Heart left ventricle (tissue), 16 donors: Measurements from ENCODE around the gene SHROOM1. TPM values are rescaled to one million over a fixed set of nuclear protein-coding genes. Genes with fewer than 3 reads are reported as not detected.

ENCODE experiments used
- ATAC-seq, 4 donors: fragments of 200-7000 bp; cut with Tn5 transposase; one replicate each; pipeline ENCODE4 v1.9.1; 2020 to 2022; ENCODE audit warnings: moderate library complexity in 4 of 4, mild to moderate bottlenecking in 3 of 4, moderate number of reproducible peaks in 1 of 4
- DNase-seq, 5 donors: peaks; one replicate each; pipeline ENCODE4 v3.0.0-alpha.2; 2020
- H3K27ac ChIP-seq, 12 donors: fragments of 200-600 bp; sonication (generic) in 4 of 12; one replicate each; pipeline versions ENCODE4 v1.5.0 to v1.8.0; 2016 to 2022; ENCODE audit warnings: mild to moderate bottlenecking in 2 of 12
- H3K27me3 ChIP-seq, 9 donors: fragments of 200-600 bp; sonication (generic) in 2 of 9; one replicate each; pipeline versions ENCODE4 v1.5.1 to v1.8.0; 2016 to 2022; ENCODE audit warnings: mild to moderate bottlenecking in 3 of 9
- H3K36me3 ChIP-seq, 9 donors: fragments of 200-600 bp; sonication (generic) in 2 of 9; one replicate each; pipeline versions ENCODE4 v1.5.0 to v1.8.0; 2018 to 2022; ENCODE audit warnings: mild to moderate bottlenecking in 2 of 9
- H3K4me1 ChIP-seq, 12 donors: fragments of 200-600 bp; sonication (generic) in 4 of 12; one replicate each; pipeline versions ENCODE4 v1.5.0 to v1.8.0; 2016 to 2022; ENCODE audit warnings: mild to moderate bottlenecking in 3 of 12
- H3K4me3 ChIP-seq, 12 donors: fragments of 200-600 bp; sonication (generic) in 4 of 12; one replicate each; pipeline versions ENCODE4 v1.5.0 to v1.8.0; 2017 to 2022; ENCODE audit warnings: mild to moderate bottlenecking in 9 of 12, moderate library complexity in 4 of 12
- H3K9me3 ChIP-seq, 12 donors: fragments of 200-600 bp; sonication (generic) in 4 of 12; one replicate each; pipeline versions ENCODE4 v1.5.0 to v1.8.0; 2016 to 2022; ENCODE audit warnings: mild to moderate bottlenecking in 1 of 12
- POLR2A ChIP-seq, 2 donors: fragments of 450-650 bp; IDR thresholded peaks; one replicate each; pipeline ENCODE4 v1.6.1; 2017; ENCODE audit warnings: antibody characterized with exemption in 2 of 2, mild to moderate bottlenecking in 2 of 2, moderate library complexity in 2 of 2
- WGBS, 4 donors: extraction: QIAGEN DNeasy Blood & Tissue Kit in 2 of 4; methylation state at CpG; one replicate each; pipeline versions ENCODE4 v1.1.5 to v1.1.7; 2013 to 2018; 5-methylcytosine and 5-hydroxymethylcytosine counted together
- intact Hi-C, 10 donors: fragments of 100-400 bp; cut with DNase I; formaldehyde crosslinking; loops; one replicate each; pipeline versions ENCODE4 v1.11.1 to v1.14.2; 2022
- polyA plus RNA-seq, 2 donors: library from polyadenylated mRNA; stranded (reverse); fragments of 200-250 nt; gene quantifications; one replicate each; pipeline ENCODE4 v1.2.3, GENCODE V29; 2013
- total RNA-seq, 9 donors: library from RNA; depleted of rRNA in 2 of 9; stranded (reverse); fragments of >200 nt in 2 of 9; fragmentation: NEBNext Ultra II Directional in 3 of 9; extraction: Animal tissue kit (Norgen Biotek cat#: 25700) in 3 of 9; gene quantifications; one replicate each; pipeline versions ENCODE4 v1.1.0 to v1.2.4, GENCODE V29; 2016 to 2023
- TF ChIP-seq, protein P1 (sequence below), 12 donors: fragments of 200-600 bp; sonication (generic) in 4 of 12; IDR thresholded peaks; one replicate each; pipeline versions ENCODE4 v1.5.0 to v1.8.0; 2018 to 2022; ENCODE audit warnings: antibody characterized with exemption in 12 of 12, mild to moderate bottlenecking in 5 of 12
- donor health status: ischemic (EF 13 %, LVEDD 7.1; RV severe dilation, severe dysfunction).
- donor health status: healthy with polysubstance abuse.
- donor health status: DM: no; HTN: yes; CAD: no.
- donor health status: DM: no; HTN: no; CAD: no.
- donor health status: ischemic (EF 25% LVEDD 6.9; RV normal size, moderate dysfunction).
- donor health status: ischemic (EF 25% LVEDD 5.7; RV mildly dilated, moderate dysfunction).
- donor health status: healthy.
- donor health status: DM: yes; HTN: yes; CAD: no.
- donor health status: ischemic (EF 35%, LVEDD 5.7; RV mildly dilated, moderate dysfunction).
- donor health status: nonischemic (EF 11% LVEDD 7.7; RV severe dilation, severe dysfunction).
- donor health status: DM: yes; HTN: yes; CAD: no.
- donor health status: PGD.
- donor health status: ischemic (EF 29% LVEDD 5.4; RV normal size, mild dysfunction).
- donor health status: nonischemic (EF 23%, LVEDD 6.1; RV moderate dilation, normal function).

SHROOM1 gene
- total and polyA plus RNA-seq, 11 donors, result 2.0 to 6.8 (median 4.7) TPM

DNA sequence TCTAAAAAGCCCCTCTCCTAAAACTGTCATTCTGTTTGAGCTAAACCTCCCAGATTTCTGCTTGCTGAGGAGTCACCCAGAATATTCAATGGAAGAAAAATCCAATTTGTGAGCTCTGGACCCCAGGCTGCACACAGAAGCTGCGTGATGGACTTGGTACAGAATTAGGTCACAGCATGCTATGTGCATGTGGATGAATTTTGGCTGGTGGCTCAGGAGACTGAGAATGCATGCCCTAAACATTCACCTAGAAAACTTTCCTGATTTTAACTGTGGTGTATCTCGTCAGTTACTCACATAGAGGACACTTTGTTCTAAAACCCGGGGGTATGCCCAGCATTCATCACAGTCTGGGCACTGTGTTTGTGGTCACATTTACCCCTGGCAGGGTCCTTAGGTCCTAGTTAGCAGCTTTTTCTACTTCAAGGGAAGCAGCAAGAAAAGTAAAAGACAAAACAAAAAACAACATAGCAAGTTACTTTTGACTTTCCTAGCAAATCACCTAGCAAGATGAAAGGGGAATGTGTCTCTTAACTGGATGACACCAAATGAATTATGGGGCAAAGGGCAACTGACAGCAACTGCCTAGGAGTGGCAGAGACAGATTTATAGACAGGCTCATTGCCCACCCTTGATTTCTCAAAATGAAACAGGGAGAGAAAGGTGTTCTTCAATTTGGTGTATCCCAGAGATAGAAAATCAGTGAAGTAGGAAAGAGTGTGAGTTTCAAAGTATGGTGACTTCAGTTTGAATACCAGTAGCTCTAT, 8.3 kb upstream of the SHROOM1 start:
- intact Hi-C loops, result no loop called here
- Histone ChIP-seq H3K27me3 (no peaks in the 10 kb centered on the region), H3K36me3 (no peaks in the 10 kb centered on the region), H3K9me3 (no peaks in the 10 kb centered on the region), H3K4me1 (peaks cover 0 to 25% (median 0%) of the 10 kb centered on the region in 12 donors), H3K4me3 (no peak overlapping the region), H3K27ac (peak overlapping the region in 4 of 12 donors; percentile 33 to 72 (median 57))
- TF ChIP-seq POLR2A (IDR thresholded peaks at IDR 0.05), result no peak
- TF ChIP-seq, protein P1, sequence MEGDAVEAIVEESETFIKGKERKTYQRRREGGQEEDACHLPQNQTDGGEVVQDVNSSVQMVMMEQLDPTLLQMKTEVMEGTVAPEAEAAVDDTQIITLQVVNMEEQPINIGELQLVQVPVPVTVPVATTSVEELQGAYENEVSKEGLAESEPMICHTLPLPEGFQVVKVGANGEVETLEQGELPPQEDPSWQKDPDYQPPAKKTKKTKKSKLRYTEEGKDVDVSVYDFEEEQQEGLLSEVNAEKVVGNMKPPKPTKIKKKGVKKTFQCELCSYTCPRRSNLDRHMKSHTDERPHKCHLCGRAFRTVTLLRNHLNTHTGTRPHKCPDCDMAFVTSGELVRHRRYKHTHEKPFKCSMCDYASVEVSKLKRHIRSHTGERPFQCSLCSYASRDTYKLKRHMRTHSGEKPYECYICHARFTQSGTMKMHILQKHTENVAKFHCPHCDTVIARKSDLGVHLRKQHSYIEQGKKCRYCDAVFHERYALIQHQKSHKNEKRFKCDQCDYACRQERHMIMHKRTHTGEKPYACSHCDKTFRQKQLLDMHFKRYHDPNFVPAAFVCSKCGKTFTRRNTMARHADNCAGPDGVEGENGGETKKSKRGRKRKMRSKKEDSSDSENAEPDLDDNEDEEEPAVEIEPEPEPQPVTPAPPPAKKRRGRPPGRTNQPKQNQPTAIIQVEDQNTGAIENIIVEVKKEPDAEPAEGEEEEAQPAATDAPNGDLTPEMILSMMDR (IDR thresholded peaks at IDR 0.05), result no peak
- 80 to 90% (median 82%) methylated on average over 3 of the region's 3 CpGs for WGBS, 4 donors
- no peak for DNase-seq
- no peak for ATAC-seq

DNA sequence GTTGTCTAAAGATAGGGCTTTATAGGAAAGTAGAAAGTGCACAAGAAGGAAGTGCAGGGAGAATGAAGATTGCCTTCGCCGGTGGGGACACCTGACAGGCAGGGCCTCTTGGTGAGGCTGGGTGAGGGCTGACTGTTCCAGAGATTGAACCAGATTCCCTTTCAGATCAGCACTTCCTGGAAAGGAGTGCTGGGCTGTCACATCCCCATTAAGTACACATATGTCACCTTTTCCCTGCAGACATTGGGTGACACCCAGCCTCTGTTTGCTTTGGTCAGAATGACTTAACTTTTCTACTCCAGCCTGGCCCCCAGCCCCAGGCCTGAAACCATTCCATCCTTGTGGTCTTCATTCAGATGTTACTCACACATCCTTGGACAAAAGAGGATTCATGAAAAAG, 7.4 kb upstream of the SHROOM1 start:
- peaks cover 0 to 25% (median 0%) of the 10 kb centered on the region in 12 donors for H3K4me1 ChIP-seq
- H3K9me3 ChIP-seq, result no peaks in the 10 kb centered on the region
- ATAC-seq (no peak), DNase-seq (no peak)
- TF ChIP-seq, protein P1 (IDR thresholded peaks at IDR 0.05), result no peak
- no peaks in the 10 kb centered on the region for H3K27me3 ChIP-seq
- H3K36me3 ChIP-seq, result no peaks in the 10 kb centered on the region
- no peak overlapping the region for H3K27ac ChIP-seq
- WGBS, 4 donors, result 82 to 89% (median 86%) methylated on average over 2 of the region's 2 CpGs
- intact Hi-C loops, result no loop called here
- H3K4me3 ChIP-seq, result no peak overlapping the region

DNA sequence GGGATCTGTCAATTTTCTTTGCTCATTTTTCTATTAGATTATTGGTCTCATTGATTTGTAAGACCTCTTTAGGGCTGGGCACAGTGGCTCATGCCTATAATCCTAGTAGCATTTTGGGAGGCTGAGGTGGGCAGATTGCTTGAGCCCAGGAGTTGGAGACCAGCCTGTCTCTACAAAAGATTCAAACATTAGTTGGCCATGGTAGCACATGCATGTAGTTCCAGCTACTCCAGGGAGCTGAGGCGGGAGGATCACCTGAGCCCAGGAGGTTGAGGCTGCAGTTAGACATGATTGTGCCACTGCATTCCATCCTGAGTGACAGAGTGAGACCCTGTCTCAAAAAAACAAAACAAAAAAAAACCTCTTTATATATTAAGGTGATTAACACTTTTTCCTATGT, 6.4 kb upstream of the SHROOM1 start:
- peaks cover 0 to 25% (median 0%) of the 10 kb centered on the region in 12 donors for H3K4me1 ChIP-seq
- no peak for TF ChIP-seq POLR2A (IDR thresholded peaks at IDR 0.05)
- TF ChIP-seq, protein P1 (IDR thresholded peaks at IDR 0.05), result no peak
- ATAC-seq (no peak), DNase-seq (no peak)
- H3K9me3 ChIP-seq, result no peaks in the 10 kb centered on the region
- H3K27ac ChIP-seq, result no peak overlapping the region
- H3K4me3 ChIP-seq, result no peak overlapping the region
- no peaks in the 10 kb centered on the region for H3K27me3 ChIP-seq
- intact Hi-C loops, result no loop called here
- WGBS, 4 donors, result 96 to 100% (median 99%) methylated on average over 1 of the region's 1 CpG
- H3K36me3 ChIP-seq, result no peaks in the 10 kb centered on the region

DNA sequence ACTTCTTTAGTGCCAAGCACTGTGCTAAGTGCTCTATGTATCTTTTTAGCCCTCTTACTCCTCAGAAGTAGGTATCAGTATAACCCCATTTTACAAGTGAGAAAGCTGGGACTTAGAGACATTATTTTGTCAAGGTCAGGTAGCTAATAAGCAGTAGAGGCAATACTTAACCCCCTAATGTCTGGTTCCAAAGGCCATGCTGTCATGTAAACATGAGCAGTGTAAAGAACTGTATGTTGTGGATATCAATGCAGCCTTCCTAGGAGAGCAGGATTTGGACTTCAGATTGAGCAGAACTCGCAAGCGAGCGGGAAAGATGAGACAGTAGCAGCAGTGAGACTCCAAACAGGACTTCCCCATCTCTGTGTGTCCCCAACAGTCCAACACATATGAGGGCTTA, 3.6 kb upstream of the SHROOM1 start:
- Histone ChIP-seq H3K4me3 (no peak overlapping the region), H3K27me3 (peaks cover 0 to 3% (median 0%) of the 10 kb centered on the region in 9 donors), H3K27ac (no peak overlapping the region), H3K9me3 (no peaks in the 10 kb centered on the region), H3K36me3 (no peaks in the 10 kb centered on the region), H3K4me1 (peaks cover 0 to 20% (median 8%) of the 10 kb centered on the region in 12 donors)
- no peak for ATAC-seq
- TF ChIP-seq POLR2A (IDR thresholded peaks at IDR 0.05), result no peak
- TF ChIP-seq, protein P1 (IDR thresholded peaks at IDR 0.05), result no peak
- 96 to 99% (median 97%) methylated on average over 3 of the region's 3 CpGs for WGBS, 4 donors
- DNase-seq, result no peak
- intact Hi-C loops, result loop anchor here in 6 of 10 donors (2.0 to 5.0 kb wide), 3 partner anchors 27 to 48 kb away; partner anchors contain the start of genes GDF9 (in 4 of the 6) and UQCRQ (in 4 of the 6)
